ENCODE results near the gene PDCL2. TPM values are rescaled to one million over a fixed set of nuclear protein-coding genes. Genes with fewer than 3 reads are reported as not detected.

PDCL2 gene
- total and polyA plus RNA-seq, 2 of the 13 experiments (the other 11 are each of a cell fraction or from before 2014, with no cell fraction given): not detected

- TF ChIP-seq PRDM15 (CRISPR knock-in tag; IDR thresholded peaks at IDR 0.05): no peak
- TF ChIP-seq ZNF337 (CRISPR knock-in tag; IDR thresholded peaks at IDR 0.05; ENCODE audit: borderline replicate concordance, low read depth): peak; percentile 50; the same call in 1 of the 2 replicates
- TF ChIP-seq ZNF552 (CRISPR knock-in tag; IDR thresholded peaks at IDR 0.05; ENCODE audit: borderline replicate concordance): no peak
- TF ChIP-seq ZNF878 (CRISPR knock-in tag; IDR thresholded peaks at IDR 0.05): 0 out of 2 replicates have a peak, but pooled peaks have one; percentile 42
- peak; percentile 27; the same call in 1 of the 2 replicates for TF ChIP-seq SALL2 (CRISPR knock-in tag; IDR thresholded peaks at IDR 0.05)
- TF ChIP-seq ARNT2 (CRISPR knock-in tag; IDR thresholded peaks at IDR 0.05; ENCODE audit: low read depth): peak; percentile 64
- TF ChIP-seq ARHGAP35 (CRISPR knock-in tag; IDR thresholded peaks at IDR 0.05; ENCODE audit: borderline replicate concordance): no peak
- peak; percentile 99 for TF ChIP-seq UBTF (CRISPR knock-in tag; IDR thresholded peaks at IDR 0.05)
- peak; percentile 81 for TF ChIP-seq SPEN (CRISPR knock-in tag; IDR thresholded peaks at IDR 0.05; ENCODE audit: low read depth)
- peak in 1 of 2 experiments; percentile 31; a peak in 1 of 4 replicates for TF ChIP-seq KLF16 (CRISPR knock-in tag; IDR thresholded peaks at IDR 0.05)
- no peak for TF ChIP-seq ZKSCAN1 (IDR thresholded peaks at IDR 0.05; ENCODE audit: low read length)
- TF ChIP-seq, protein P1, sequence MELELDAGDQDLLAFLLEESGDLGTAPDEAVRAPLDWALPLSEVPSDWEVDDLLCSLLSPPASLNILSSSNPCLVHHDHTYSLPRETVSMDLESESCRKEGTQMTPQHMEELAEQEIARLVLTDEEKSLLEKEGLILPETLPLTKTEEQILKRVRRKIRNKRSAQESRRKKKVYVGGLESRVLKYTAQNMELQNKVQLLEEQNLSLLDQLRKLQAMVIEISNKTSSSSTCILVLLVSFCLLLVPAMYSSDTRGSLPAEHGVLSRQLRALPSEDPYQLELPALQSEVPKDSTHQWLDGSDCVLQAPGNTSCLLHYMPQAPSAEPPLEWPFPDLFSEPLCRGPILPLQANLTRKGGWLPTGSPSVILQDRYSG (CRISPR knock-in tag; IDR thresholded peaks at IDR 0.05): no peak
- no peak for TF ChIP-seq FUBP1 (CRISPR knock-in tag; IDR thresholded peaks at IDR 0.05; ENCODE audit: borderline replicate concordance)
- TF ChIP-seq HDAC1 (CRISPR knock-in tag; IDR thresholded peaks at IDR 0.05): peak; percentile 62
- no peak for TF ChIP-seq ZC3H13 (CRISPR knock-in tag; IDR thresholded peaks at IDR 0.05)
- TF ChIP-seq, protein P2, sequence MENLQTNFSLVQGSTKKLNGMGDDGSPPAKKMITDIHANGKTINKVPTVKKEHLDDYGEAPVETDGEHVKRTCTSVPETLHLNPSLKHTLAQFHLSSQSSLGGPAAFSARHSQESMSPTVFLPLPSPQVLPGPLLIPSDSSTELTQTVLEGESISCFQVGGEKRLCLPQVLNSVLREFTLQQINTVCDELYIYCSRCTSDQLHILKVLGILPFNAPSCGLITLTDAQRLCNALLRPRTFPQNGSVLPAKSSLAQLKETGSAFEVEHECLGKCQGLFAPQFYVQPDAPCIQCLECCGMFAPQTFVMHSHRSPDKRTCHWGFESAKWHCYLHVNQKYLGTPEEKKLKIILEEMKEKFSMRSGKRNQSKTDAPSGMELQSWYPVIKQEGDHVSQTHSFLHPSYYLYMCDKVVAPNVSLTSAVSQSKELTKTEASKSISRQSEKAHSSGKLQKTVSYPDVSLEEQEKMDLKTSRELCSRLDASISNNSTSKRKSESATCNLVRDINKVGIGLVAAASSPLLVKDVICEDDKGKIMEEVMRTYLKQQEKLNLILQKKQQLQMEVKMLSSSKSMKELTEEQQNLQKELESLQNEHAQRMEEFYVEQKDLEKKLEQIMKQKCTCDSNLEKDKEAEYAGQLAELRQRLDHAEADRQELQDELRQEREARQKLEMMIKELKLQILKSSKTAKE (CRISPR knock-in tag; IDR thresholded peaks at IDR 0.05; ENCODE audit: borderline replicate concordance): peak; percentile 28; the same call in 1 of the 2 replicates
These were observed 46.2 kb downstream of the PDCL2 start (continued) for GRCh38 chr4:55545641-55546505.
